ENCODE results near the gene ICAM4. TPM values are rescaled to one million over a fixed set of nuclear protein-coding genes. Genes with fewer than 3 reads are reported as not detected.

The ICAM4 gene
- total and polyA plus RNA-seq, 9 of the 15 experiments (the other 6 are each of a cell fraction or from before 2014, with no cell fraction given), result 14.1 to 86.1 (median 29.6) TPM

GRCh38 chr19:10305139-10305806, 18.5 kb downstream of the ICAM4 start (continued):
- no peak for TF ChIP-seq NKRF (IDR thresholded peaks at IDR 0.05; ENCODE audit: borderline replicate concordance)
- TF ChIP-seq, protein P1, sequence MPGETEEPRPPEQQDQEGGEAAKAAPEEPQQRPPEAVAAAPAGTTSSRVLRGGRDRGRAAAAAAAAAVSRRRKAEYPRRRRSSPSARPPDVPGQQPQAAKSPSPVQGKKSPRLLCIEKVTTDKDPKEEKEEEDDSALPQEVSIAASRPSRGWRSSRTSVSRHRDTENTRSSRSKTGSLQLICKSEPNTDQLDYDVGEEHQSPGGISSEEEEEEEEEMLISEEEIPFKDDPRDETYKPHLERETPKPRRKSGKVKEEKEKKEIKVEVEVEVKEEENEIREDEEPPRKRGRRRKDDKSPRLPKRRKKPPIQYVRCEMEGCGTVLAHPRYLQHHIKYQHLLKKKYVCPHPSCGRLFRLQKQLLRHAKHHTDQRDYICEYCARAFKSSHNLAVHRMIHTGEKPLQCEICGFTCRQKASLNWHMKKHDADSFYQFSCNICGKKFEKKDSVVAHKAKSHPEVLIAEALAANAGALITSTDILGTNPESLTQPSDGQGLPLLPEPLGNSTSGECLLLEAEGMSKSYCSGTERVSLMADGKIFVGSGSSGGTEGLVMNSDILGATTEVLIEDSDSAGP (CRISPR knock-in tag; IDR thresholded peaks at IDR 0.05), result no peak
- TF ChIP-seq ERF (CRISPR knock-in tag; IDR thresholded peaks at IDR 0.05), result peak; percentile 86; the same call in 1 of the 2 replicates
- TF ChIP-seq RAD21 (CRISPR knock-in tag; conservative IDR thresholded peaks at IDR 0.05 in 1 of 2, IDR thresholded peaks at IDR 0.05 in 1 of 2), result no peak
- no peak for TF ChIP-seq BACH1 (tag; IDR thresholded peaks at IDR 0.05)
- no peak for TF ChIP-seq RBBP5 (IDR thresholded peaks at IDR 0.05; ENCODE audit: borderline replicate concordance, insufficient read depth, low read length, poor library complexity, severe bottlenecking)
- TF ChIP-seq NONO (IDR thresholded peaks at IDR 0.05; ENCODE audit: low read depth in 2 of 2, low read length in 1 of 2), result no peak
- TF ChIP-seq HNRNPL (IDR thresholded peaks at IDR 0.05; ENCODE audit: low read depth, low read length), result no peak
- TF ChIP-seq ZKSCAN1 (IDR thresholded peaks at IDR 0.05; ENCODE audit: low read depth, low read length), result no peak
- no peak for TF ChIP-seq CBX2 (IDR thresholded peaks at IDR 0.05; ENCODE audit: insufficient read depth, low read length, poor library complexity, severe bottlenecking)
- TF ChIP-seq RFX7 (CRISPR knock-in tag; IDR thresholded peaks at IDR 0.05), result no peak
- TF ChIP-seq GATAD2B (IDR thresholded peaks at IDR 0.05; ENCODE audit: borderline replicate concordance), result no peak
- TF ChIP-seq CHCHD3 (CRISPR knock-in tag; IDR thresholded peaks at IDR 0.05), result no peak
- no peak for TF ChIP-seq HNRNPH1 (optimal IDR thresholded peaks at IDR 0.05; ENCODE audit: low read depth, low read length)
- TF ChIP-seq, protein P2, sequence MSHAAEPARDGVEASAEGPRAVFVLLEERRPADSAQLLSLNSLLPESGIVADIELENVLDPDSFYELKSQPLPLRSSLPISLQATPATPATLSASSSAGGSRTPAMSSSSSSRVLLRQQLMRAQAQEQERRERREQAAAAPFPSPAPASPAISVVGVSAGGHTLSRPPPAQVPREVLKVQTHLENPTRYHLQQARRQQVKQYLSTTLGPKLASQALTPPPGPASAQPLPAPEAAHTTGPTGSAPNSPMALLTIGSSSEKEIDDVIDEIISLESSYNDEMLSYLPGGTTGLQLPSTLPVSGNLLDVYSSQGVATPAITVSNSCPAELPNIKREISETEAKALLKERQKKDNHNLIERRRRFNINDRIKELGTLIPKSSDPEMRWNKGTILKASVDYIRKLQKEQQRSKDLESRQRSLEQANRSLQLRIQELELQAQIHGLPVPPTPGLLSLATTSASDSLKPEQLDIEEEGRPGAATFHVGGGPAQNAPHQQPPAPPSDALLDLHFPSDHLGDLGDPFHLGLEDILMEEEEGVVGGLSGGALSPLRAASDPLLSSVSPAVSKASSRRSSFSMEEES (CRISPR knock-in tag; IDR thresholded peaks at IDR 0.05), result no peak
- no peak for TF ChIP-seq GTF2A2 (tag; IDR thresholded peaks at IDR 0.05)
- TF ChIP-seq PCBP1 (IDR thresholded peaks at IDR 0.05; ENCODE audit: low read depth, low read length, poor library complexity, severe bottlenecking), result no peak
- TF ChIP-seq VEZF1 (CRISPR knock-in tag; IDR thresholded peaks at IDR 0.05), result peak; percentile 76
